Measurements from ENCODE around the gene PAN3.

The PAN3 gene

DNA sequence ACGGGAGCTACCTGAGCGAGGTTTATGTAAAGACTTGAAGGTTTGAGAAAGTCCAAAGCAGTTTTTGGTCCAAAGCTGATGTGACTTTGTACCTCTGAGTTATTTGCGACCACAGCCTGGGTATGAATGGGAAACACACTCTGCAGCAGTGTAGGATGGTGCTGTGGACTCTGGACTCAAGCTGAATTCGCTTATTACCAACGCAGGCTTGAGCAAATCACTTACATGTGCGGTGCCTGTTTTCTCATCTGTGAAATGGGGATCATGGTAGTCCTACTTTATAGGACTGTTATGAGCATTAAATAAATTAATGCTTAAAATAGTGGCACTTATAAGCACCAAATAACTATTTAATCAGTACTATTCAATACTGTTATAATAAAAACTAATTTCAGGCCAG lies 176.5 kb downstream of the PAN3 start:
- TF ChIP-seq, protein P1, sequence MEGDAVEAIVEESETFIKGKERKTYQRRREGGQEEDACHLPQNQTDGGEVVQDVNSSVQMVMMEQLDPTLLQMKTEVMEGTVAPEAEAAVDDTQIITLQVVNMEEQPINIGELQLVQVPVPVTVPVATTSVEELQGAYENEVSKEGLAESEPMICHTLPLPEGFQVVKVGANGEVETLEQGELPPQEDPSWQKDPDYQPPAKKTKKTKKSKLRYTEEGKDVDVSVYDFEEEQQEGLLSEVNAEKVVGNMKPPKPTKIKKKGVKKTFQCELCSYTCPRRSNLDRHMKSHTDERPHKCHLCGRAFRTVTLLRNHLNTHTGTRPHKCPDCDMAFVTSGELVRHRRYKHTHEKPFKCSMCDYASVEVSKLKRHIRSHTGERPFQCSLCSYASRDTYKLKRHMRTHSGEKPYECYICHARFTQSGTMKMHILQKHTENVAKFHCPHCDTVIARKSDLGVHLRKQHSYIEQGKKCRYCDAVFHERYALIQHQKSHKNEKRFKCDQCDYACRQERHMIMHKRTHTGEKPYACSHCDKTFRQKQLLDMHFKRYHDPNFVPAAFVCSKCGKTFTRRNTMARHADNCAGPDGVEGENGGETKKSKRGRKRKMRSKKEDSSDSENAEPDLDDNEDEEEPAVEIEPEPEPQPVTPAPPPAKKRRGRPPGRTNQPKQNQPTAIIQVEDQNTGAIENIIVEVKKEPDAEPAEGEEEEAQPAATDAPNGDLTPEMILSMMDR (conservative IDR thresholded peaks at IDR 0.05; ENCODE audit: low read depth, low read length): no peak
- no peak for DNase-seq (ENCODE audit: low read depth)
- no peak overlapping the region for H3K4me3 ChIP-seq (ENCODE audit: low read depth, low read length)

- TF ChIP-seq, protein P1 (conservative IDR thresholded peaks at IDR 0.05; ENCODE audit: low read depth, low read length): no peak
- no peak for DNase-seq (ENCODE audit: low read depth)
- no peak overlapping the region for H3K4me3 ChIP-seq (ENCODE audit: low read depth, low read length)
Observed at GRCh38 chr13:28316129-28316528, 177.8 kb downstream of the PAN3 start.

DNA sequence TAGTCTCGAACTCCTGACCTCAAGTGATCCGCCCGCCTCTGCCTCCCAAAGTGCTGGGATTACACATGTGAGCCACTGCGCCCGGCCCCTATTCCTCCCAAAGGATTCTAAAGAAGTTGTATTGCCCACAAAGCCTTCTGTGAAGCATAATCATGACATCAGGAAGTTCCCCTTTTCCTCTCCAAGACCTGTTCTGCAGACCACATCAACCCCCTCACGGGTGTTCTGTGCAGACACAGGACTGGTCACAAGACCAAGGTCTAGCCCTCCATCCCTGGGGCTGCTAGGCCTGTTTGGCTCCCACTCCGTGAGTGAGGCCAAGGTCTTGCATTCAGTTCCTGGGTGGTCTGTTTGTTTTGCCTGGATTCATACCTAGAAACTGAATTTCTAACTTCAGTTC lies 178.5 kb downstream of the PAN3 start:
- H3K4me3 ChIP-seq (ENCODE audit: low read depth, low read length): no peak overlapping the region
- TF ChIP-seq, protein P1 (conservative IDR thresholded peaks at IDR 0.05; ENCODE audit: low read depth, low read length): no peak
- DNase-seq (ENCODE audit: low read depth): no peak

DNA sequence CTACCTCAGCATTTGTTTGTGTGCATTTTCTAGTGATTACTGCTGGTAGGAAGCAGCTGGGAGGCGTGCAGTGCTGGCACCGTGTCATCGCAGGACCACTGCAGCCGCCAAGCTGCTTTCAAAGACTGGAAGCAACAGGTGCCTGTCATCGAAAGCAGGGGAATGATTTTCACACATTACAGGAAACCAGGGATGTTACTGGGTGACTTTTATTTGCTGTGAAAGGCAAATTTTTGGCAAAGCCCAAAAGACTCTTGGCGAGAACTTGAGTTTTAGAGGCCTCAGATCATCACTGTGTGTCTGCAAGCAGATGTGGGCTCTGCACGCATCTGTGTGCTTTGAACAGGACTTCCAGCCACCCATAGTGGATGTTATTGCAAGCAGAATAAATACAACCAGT lies 180.2 kb downstream of the PAN3 start:
- TF ChIP-seq, protein P1 (conservative IDR thresholded peaks at IDR 0.05; ENCODE audit: low read depth, low read length): no peak
- H3K4me3 ChIP-seq (ENCODE audit: low read depth, low read length): no peak overlapping the region
- no peak for DNase-seq (ENCODE audit: low read depth)

- TF ChIP-seq, protein P1 (conservative IDR thresholded peaks at IDR 0.05; ENCODE audit: low read depth, low read length): no peak
- no peak overlapping the region for H3K4me3 ChIP-seq (ENCODE audit: low read depth, low read length)
- no peak for DNase-seq (ENCODE audit: low read depth)
Observed at GRCh38 chr13:28319528-28319927, 181.2 kb downstream of the PAN3 start.

DNA sequence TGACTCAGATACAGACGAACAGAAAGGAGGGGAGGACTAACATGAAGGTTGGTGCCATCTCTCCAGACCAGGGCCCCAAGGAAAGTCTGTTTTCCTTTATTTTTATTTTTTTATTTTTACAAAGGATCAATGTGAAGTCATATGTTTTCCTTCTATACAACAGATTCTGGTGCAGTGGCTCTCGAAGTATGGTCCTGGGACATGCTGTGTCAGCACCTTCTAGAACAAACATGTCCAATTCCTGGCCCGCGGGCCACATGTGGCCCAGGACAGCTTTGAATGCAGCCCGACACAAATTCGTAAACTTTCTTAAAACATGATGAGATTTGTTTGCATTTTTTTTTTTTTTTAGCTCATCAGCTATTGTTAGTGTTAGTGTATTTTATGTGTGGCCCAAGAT lies 181.9 kb downstream of the PAN3 start:
- DNase-seq (ENCODE audit: low read depth): no peak
- TF ChIP-seq, protein P1 (conservative IDR thresholded peaks at IDR 0.05; ENCODE audit: low read depth, low read length): no peak
- H3K4me3 ChIP-seq (ENCODE audit: low read depth, low read length): no peak overlapping the region

DNA sequence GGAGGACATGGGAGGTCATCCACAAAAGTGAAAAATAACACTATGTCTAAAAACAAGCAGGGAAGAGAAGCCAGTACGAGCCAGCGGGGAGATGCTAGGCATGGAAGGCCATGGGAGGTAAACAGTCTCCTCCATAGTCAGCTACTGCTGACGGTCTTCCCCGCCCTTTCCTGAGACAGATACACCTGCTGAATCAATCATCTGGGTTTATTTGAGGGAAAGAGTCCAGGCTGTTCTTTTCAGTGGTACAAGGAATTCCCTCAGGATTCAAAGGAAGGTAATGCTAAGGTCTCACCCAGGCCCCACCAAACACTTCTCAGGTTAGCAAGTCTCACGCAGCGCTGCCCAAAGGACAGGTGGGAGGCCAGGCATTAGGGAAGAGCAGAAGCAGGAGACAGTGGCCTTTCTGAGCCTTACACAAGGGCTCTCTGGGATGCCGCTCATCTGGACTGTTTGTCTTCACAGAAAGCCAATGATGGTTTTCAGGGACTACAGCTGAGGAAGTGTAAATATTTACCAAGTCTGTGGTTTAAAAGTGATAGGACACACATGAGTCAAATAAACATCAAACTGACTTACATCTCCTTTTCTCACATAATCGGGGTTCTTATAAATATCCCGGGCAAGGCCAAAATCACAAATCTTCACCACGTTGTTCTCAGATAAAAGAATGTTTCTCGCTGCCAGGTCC lies 182.7 kb downstream of the PAN3 start:
- TF ChIP-seq, protein P1 (conservative IDR thresholded peaks at IDR 0.05; ENCODE audit: low read depth, low read length): no peak
- DNase-seq (ENCODE audit: low read depth): no peak
- H3K4me3 ChIP-seq (ENCODE audit: low read depth, low read length): no peak overlapping the region

Measured in choroid plexus epithelial cell (primary cell).